ENCODE data around the gene FN3K.

FN3K gene

GRCh38 chr17:82718986-82719685, 16.3 kb upstream of the FN3K start:
- H3K4me3 ChIP-seq (ENCODE audit: low read length in 2 of 2), result no peak overlapping the region
- H3K36me3 ChIP-seq (ENCODE audit: control insufficient read depth in 2 of 2, insufficient read depth in 2 of 2, low read length in 2 of 2), result peaks cover 27 to 33% of the 10 kb centered on the region in 2 donors
- no peaks in the 10 kb centered on the region for H3K27me3 ChIP-seq (ENCODE audit: control insufficient read depth in 2 of 2, insufficient read depth in 2 of 2, low read length in 2 of 2)
- H3K27ac ChIP-seq (ENCODE audit: low read depth in 2 of 2, low read length in 2 of 2), result no peak overlapping the region
- H3K9me3 ChIP-seq (ENCODE audit: control insufficient read depth in 2 of 2, low read length in 2 of 2), result no peaks in the 10 kb centered on the region
- no peak overlapping the region for H3K9ac ChIP-seq (ENCODE audit: low read depth in 1 of 2, low read length in 2 of 2)
- H3K4me1 ChIP-seq (ENCODE audit: control insufficient read depth in 2 of 2, insufficient read depth in 2 of 2, low read length in 2 of 2), result peaks cover 8 to 18% of the 10 kb centered on the region in 2 donors

- Histone ChIP-seq H3K4me1 (ENCODE audit: control insufficient read depth in 2 of 2, insufficient read depth in 2 of 2, low read length in 2 of 2) (peaks cover 8 to 18% of the 10 kb centered on the region in 2 donors), H3K9me3 (ENCODE audit: control insufficient read depth in 2 of 2, low read length in 2 of 2) (no peaks in the 10 kb centered on the region), H3K27ac (ENCODE audit: low read depth in 2 of 2, low read length in 2 of 2) (no peak overlapping the region), H3K36me3 (ENCODE audit: control insufficient read depth in 2 of 2, insufficient read depth in 2 of 2, low read length in 2 of 2) (peaks cover 27 to 33% of the 10 kb centered on the region in 2 donors), H3K4me3 (ENCODE audit: low read length in 2 of 2) (no peak overlapping the region), H3K9ac (ENCODE audit: low read depth in 1 of 2, low read length in 2 of 2) (no peak overlapping the region), H3K27me3 (ENCODE audit: control insufficient read depth in 2 of 2, insufficient read depth in 2 of 2, low read length in 2 of 2) (no peaks in the 10 kb centered on the region)
Observed at GRCh38 chr17:82720204-82720603, 15.2 kb upstream of the FN3K start.

GRCh38 chr17:82722341-82723013, 12.9 kb upstream of the FN3K start:
- H3K36me3 ChIP-seq (ENCODE audit: control insufficient read depth in 2 of 2, insufficient read depth in 2 of 2, low read length in 2 of 2), result peaks cover 40 to 45% of the 10 kb centered on the region in 2 donors
- no peak overlapping the region for H3K9ac ChIP-seq (ENCODE audit: low read depth in 1 of 2, low read length in 2 of 2)
- H3K4me1 ChIP-seq (ENCODE audit: control insufficient read depth in 2 of 2, insufficient read depth in 2 of 2, low read length in 2 of 2), result peaks cover 3 to 9% of the 10 kb centered on the region in 2 donors
- H3K27ac ChIP-seq (ENCODE audit: low read depth in 2 of 2, low read length in 2 of 2), result no peak overlapping the region
- H3K9me3 ChIP-seq (ENCODE audit: control insufficient read depth in 2 of 2, low read length in 2 of 2), result no peaks in the 10 kb centered on the region
- H3K27me3 ChIP-seq (ENCODE audit: control insufficient read depth in 2 of 2, insufficient read depth in 2 of 2, low read length in 2 of 2), result no peaks in the 10 kb centered on the region
- no peak overlapping the region for H3K4me3 ChIP-seq (ENCODE audit: low read length in 2 of 2)

- Histone ChIP-seq H3K4me1 (ENCODE audit: control insufficient read depth in 2 of 2, insufficient read depth in 2 of 2, low read length in 2 of 2) (peaks cover 0 to 1% of the 10 kb centered on the region in 2 donors), H3K36me3 (ENCODE audit: control insufficient read depth in 2 of 2, insufficient read depth in 2 of 2, low read length in 2 of 2) (peaks cover 46 to 48% of the 10 kb centered on the region in 2 donors), H3K9me3 (ENCODE audit: control insufficient read depth in 2 of 2, low read length in 2 of 2) (no peaks in the 10 kb centered on the region), H3K4me3 (ENCODE audit: low read length in 2 of 2) (no peak overlapping the region), H3K27ac (ENCODE audit: low read depth in 2 of 2, low read length in 2 of 2) (no peak overlapping the region), H3K9ac (ENCODE audit: low read depth in 1 of 2, low read length in 2 of 2) (no peak overlapping the region), H3K27me3 (ENCODE audit: control insufficient read depth in 2 of 2, insufficient read depth in 2 of 2, low read length in 2 of 2) (no peaks in the 10 kb centered on the region)
Observed at GRCh38 chr17:82723169-82723807, 12.1 kb upstream of the FN3K start.

- Histone ChIP-seq H3K4me3 (ENCODE audit: low read length in 2 of 2) (no peak overlapping the region), H3K36me3 (ENCODE audit: control insufficient read depth in 2 of 2, insufficient read depth in 2 of 2, low read length in 2 of 2) (peaks cover 35 to 37% of the 10 kb centered on the region in 2 donors), H3K4me1 (ENCODE audit: control insufficient read depth in 2 of 2, insufficient read depth in 2 of 2, low read length in 2 of 2) (no peaks in the 10 kb centered on the region), H3K27ac (ENCODE audit: low read depth in 2 of 2, low read length in 2 of 2) (no peak overlapping the region), H3K9me3 (ENCODE audit: control insufficient read depth in 2 of 2, low read length in 2 of 2) (no peaks in the 10 kb centered on the region), H3K27me3 (ENCODE audit: control insufficient read depth in 2 of 2, insufficient read depth in 2 of 2, low read length in 2 of 2) (no peaks in the 10 kb centered on the region), H3K9ac (ENCODE audit: low read depth in 1 of 2, low read length in 2 of 2) (no peak overlapping the region)
Observed at GRCh38 chr17:82726427-82726826, 9.0 kb upstream of the FN3K start.

GRCh38 chr17:82729479-82730260, 5.7 kb upstream of the FN3K start:
- Histone ChIP-seq H3K9ac (ENCODE audit: low read depth in 1 of 2, low read length in 2 of 2) (no peak overlapping the region), H3K36me3 (ENCODE audit: control insufficient read depth in 2 of 2, insufficient read depth in 2 of 2, low read length in 2 of 2) (peaks cover 23 to 24% of the 10 kb centered on the region in 2 donors), H3K27me3 (ENCODE audit: control insufficient read depth in 2 of 2, insufficient read depth in 2 of 2, low read length in 2 of 2) (no peaks in the 10 kb centered on the region), H3K9me3 (ENCODE audit: control insufficient read depth in 2 of 2, low read length in 2 of 2) (no peaks in the 10 kb centered on the region), H3K4me3 (ENCODE audit: low read length in 2 of 2) (no peak overlapping the region), H3K4me1 (ENCODE audit: control insufficient read depth in 2 of 2, insufficient read depth in 2 of 2, low read length in 2 of 2) (peaks cover 0 to under 1% of the 10 kb centered on the region in 2 donors), H3K27ac (ENCODE audit: low read depth in 2 of 2, low read length in 2 of 2) (no peak overlapping the region)

GRCh38 chr17:82732118-82732743, 3.2 kb upstream of the FN3K start:
- H3K27me3 ChIP-seq (ENCODE audit: control insufficient read depth in 2 of 2, insufficient read depth in 2 of 2, low read length in 2 of 2), result no peaks in the 10 kb centered on the region
- H3K27ac ChIP-seq (ENCODE audit: low read depth in 2 of 2, low read length in 2 of 2), result no peak overlapping the region
- H3K4me1 ChIP-seq (ENCODE audit: control insufficient read depth in 2 of 2, insufficient read depth in 2 of 2, low read length in 2 of 2), result peaks cover 7 to 8% of the 10 kb centered on the region in 2 donors
- H3K9ac ChIP-seq (ENCODE audit: low read depth in 1 of 2, low read length in 2 of 2), result no peak overlapping the region
- H3K9me3 ChIP-seq (ENCODE audit: control insufficient read depth in 2 of 2, low read length in 2 of 2), result no peaks in the 10 kb centered on the region
- H3K36me3 ChIP-seq (ENCODE audit: control insufficient read depth in 2 of 2, insufficient read depth in 2 of 2, low read length in 2 of 2), result peaks cover 13 to 14% of the 10 kb centered on the region in 2 donors
- no peak overlapping the region for H3K4me3 ChIP-seq (ENCODE audit: low read length in 2 of 2)

- H3K27ac ChIP-seq (ENCODE audit: low read depth in 2 of 2, low read length in 2 of 2), result no peak overlapping the region
- H3K4me1 ChIP-seq (ENCODE audit: control insufficient read depth in 2 of 2, insufficient read depth in 2 of 2, low read length in 2 of 2), result peaks cover 7 to 8% of the 10 kb centered on the region in 2 donors
- H3K36me3 ChIP-seq (ENCODE audit: control insufficient read depth in 2 of 2, insufficient read depth in 2 of 2, low read length in 2 of 2), result peaks cover 17 to 20% of the 10 kb centered on the region in 2 donors
- H3K9ac ChIP-seq (ENCODE audit: low read depth in 1 of 2, low read length in 2 of 2), result peak overlapping the region in 1 of 2 donors; percentile 84
- no peaks in the 10 kb centered on the region for H3K27me3 ChIP-seq (ENCODE audit: control insufficient read depth in 2 of 2, insufficient read depth in 2 of 2, low read length in 2 of 2)
- H3K4me3 ChIP-seq (ENCODE audit: low read length in 2 of 2), result peak overlapping the region; percentile 26 to 69
- no peaks in the 10 kb centered on the region for H3K9me3 ChIP-seq (ENCODE audit: control insufficient read depth in 2 of 2, low read length in 2 of 2)
Observed at GRCh38 chr17:82736511-82737185, 1.2 kb downstream of the FN3K start.

All from mucosa of rectum (tissue), 2 donors.